BJ (cell line): ENCODE data around the gene IQCE. TPM values are rescaled to one million over a fixed set of nuclear protein-coding genes. Genes with fewer than 3 reads are reported as not detected.

Experiments used
- CTCF ChIA-PET: fragments of 350-600 bp; formaldehyde crosslinking; extraction: SDS; loops from one replicate; lab custom pipeline; 2021; ENCODE audit warnings: antibody characterized with exemption, inconsistent platforms; lab: Yijun Ruan, JAX
- POLR2A ChIA-PET: fragments of 300-600 bp; sonication (Branson Sonifier 250); formaldehyde crosslinking; extraction: SDS; loops from one replicate; lab custom pipeline; 2021; ENCODE audit warnings: antibody characterized with exemption; lab: Charles Lee
- DNase-seq: peaks from one replicate; pipeline ENCODE4 v3.0.0-alpha.2; 2011; ENCODE audit warnings: low read depth
- H3K27me3 ChIP-seq: 2 replicates; pipeline ENCODE4 v1.6.0; 2011; ENCODE audit warnings: low read length; ENCODE audit not compliant: control insufficient read depth, insufficient read depth
- H3K36me3 ChIP-seq: 2 replicates; pipeline ENCODE4 v1.5.1; 2011; ENCODE audit warnings: low read length; ENCODE audit not compliant: control insufficient read depth, insufficient read depth
- H3K4me3 ChIP-seq: 2 replicates; pipeline ENCODE4 v1.5.1; 2011; ENCODE audit warnings: low read depth, mild to moderate bottlenecking, control low read depth, low read length
- polyA plus RNA-seq: library from polyadenylated mRNA; depleted of rRNA; stranded (reverse); fragments of >200 nt; gene quantifications from 2 replicates; pipeline ENCODE4 v1.2.3, GENCODE V29; 2011
- TF ChIP-seq, protein P1 (sequence below): IDR thresholded peaks from 2 replicates; pipeline ENCODE4 v1.5.1; 2011; ENCODE audit warnings: low read depth, mild to moderate bottlenecking, control low read depth, inconsistent platforms, low read length, moderate library complexity; ENCODE audit not compliant: insufficient read depth

IQCE gene
- polyA plus RNA-seq, 1 experiment: 9.9 TPM

DNA sequence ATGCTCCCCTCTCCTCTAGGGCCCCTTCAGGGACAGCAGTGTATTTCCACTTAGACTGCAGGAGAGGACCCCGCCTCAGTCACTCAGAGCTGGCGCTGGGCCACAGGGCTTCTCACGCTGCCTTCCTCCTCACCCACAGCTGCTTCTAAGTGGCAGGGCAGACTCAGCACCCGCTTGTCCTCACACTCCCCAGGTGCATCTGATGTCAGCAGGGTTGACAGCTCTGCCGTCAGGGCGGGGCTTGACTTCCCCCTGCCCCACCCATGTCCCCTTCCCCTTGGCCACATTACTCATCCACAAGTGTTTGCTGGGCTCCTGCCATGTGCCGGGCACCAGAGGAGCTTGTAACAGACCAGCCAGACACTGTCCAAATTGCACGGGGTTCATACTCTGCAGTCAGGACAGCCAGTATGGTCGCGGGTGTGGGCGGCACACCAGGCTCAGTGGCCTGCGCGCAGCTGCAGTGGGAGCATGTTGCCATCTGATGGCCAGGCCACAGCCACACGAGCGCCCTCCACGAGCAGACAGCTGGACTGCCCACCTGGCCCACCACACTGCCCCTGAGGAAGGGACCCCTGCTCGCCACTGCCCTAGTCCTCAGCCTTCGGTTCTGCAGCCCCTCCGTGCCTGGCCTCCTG lies 43.7 kb downstream of the IQCE start:
- TF ChIP-seq, protein P1, sequence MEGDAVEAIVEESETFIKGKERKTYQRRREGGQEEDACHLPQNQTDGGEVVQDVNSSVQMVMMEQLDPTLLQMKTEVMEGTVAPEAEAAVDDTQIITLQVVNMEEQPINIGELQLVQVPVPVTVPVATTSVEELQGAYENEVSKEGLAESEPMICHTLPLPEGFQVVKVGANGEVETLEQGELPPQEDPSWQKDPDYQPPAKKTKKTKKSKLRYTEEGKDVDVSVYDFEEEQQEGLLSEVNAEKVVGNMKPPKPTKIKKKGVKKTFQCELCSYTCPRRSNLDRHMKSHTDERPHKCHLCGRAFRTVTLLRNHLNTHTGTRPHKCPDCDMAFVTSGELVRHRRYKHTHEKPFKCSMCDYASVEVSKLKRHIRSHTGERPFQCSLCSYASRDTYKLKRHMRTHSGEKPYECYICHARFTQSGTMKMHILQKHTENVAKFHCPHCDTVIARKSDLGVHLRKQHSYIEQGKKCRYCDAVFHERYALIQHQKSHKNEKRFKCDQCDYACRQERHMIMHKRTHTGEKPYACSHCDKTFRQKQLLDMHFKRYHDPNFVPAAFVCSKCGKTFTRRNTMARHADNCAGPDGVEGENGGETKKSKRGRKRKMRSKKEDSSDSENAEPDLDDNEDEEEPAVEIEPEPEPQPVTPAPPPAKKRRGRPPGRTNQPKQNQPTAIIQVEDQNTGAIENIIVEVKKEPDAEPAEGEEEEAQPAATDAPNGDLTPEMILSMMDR: no peak
- CTCF ChIA-PET: interaction anchor here (0.9 kb wide), 1 partner anchor 78 kb away, joined by 3 read pairs; no protein-coding TSS in a partner anchor

DNA sequence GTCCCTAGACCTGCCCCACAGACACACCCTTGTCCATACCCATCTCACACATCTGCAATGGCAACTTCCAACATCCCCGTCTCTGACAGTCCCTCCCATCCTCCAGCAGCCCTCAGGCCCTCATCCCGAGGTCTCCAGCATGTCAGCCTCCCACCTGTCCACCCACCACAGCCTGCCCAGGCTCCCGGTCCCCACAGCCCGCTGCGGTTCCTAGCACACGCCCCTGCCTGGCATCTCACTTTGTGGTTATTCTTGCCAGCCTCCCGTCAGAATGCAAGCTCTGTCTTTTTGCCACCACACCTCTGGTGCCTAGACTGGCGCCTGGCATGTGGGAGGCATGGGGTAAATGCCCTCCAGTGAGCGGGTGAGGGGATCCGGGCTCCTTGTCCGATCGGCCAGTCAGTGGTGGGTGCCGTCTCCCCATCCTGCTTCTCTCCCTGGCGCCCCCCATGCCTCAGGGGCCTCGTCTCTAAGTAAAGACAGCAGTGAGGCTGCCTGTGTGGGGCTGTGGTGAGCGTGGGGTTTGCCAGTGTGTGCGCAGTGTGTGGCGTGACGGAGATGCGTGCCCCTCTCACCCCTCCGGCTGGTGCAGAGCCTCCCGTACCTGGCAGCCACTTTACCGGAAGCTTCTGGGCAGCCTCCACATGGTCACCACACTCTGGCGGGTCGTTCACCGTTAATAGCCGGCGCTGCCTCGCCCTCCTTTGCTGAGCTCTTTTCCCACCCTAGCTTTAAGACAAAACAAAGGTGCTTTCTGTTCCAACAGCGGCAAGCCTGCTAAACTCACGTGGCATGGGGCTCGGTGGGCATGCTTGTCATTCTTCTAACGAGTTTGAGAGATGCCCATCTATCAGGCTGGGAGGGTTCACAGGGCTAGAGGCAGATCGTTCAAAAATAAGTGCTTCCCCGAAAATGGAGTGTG lies 44.5 kb downstream of the IQCE start:
- ChIA-PET CTCF (no interaction called here), POLR2A (no interaction called here)
- DNase-seq: no peak

More for the DNA sequence above, 43.7 kb downstream of the IQCE start:
- Histone ChIP-seq H3K27me3 (no peaks in the 10 kb centered on the region), H3K4me3 (no peak overlapping the region), H3K36me3 (peaks cover 7% of the 10 kb centered on the region)
- POLR2A ChIA-PET: no interaction called here
- DNase-seq: no peak

DNA sequence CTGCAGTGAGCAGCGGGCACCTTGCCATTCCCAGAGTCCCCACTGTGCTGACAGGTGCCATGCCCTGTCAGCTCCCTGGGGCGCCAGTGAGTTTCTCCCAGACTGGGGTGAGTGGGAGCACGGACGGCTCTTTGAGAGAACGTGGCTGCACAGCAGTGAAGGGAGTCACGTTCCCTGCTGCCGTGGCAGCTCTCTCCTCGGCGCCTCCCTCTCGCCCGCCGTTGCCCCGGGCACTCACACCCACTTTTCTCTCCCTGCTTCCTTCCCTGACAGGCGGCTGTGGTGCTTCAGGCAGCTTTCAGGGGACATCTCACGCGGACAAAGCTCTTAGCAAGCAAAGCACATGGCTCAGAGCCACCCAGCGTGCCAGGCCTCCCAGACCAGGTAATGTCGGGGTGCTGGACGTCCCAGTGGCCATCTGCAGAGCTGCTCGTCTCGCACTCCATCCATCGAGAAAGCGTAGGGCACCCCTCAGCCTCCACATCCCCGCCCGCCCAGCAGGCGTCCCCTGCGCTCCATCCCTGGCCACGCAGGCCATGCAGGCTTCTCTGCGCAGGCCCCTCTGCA lies 45.9 kb downstream of the IQCE start:
- POLR2A ChIA-PET: no interaction called here
- no peak for DNase-seq
- H3K36me3 ChIP-seq: peaks cover 3% of the 10 kb centered on the region
- TF ChIP-seq, protein P1: no peak
- no peaks in the 10 kb centered on the region for H3K27me3 ChIP-seq
- CTCF ChIA-PET: interaction anchor here (0.6 to 1.6 kb wide), 2 partner anchors 19 to 542 kb away, joined by 3 to 4 read pairs; no protein-coding TSS in a partner anchor
- H3K4me3 ChIP-seq: no peak overlapping the region

More for the DNA sequence above, 44.5 kb downstream of the IQCE start:
- Histone ChIP-seq H3K27me3 (no peaks in the 10 kb centered on the region), H3K36me3 (peaks cover 4% of the 10 kb centered on the region), H3K4me3 (no peak overlapping the region)
- TF ChIP-seq, protein P1: no peak

DNA sequence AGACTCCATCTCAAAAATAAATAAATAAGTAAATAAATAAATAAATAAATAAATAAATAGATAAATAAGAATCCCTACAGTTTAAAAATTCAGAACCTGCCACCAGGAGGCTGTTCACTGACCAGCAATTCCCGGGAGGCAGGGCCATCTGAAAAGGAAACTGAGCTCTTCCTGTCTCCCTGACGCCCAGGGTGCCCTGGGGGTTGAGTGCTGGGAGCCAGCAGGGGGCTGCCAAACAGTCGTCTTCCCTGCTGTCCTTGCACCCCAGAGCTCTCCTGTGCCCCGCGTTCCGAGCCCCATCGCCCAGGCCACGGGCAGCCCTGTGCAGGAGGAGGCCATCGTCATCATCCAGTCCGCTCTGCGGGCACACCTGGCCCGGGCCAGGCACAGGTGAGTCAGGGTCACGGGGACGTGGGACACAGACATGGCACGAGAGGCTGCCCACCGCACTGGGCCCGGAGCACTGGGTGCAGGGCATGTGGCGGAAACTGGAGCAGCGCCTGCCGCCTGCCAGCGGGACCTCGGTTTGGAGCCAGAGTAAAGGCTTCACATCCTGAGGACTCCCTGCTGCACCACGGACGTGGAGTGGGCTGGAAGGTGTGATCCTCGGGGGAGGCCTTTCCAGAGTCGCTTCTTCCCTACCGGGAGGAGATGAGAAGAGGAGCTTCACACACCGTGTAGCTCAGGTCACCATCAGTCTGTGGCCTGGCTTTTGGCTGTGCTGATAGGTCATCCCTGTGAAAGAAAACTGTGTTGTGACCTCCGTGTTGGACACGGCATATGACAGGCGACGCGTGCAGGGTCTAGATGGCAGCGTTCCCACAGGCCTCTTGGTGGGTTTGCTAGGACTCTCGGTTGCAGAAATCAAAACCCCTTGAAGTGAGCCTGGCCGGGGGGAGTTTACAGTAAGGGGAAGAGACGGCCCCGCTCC lies 47.1 kb downstream of the IQCE start:
- no peak for DNase-seq
- CTCF ChIA-PET: interaction anchor here (0.9 to 1.6 kb wide), 2 partner anchors 9 to 17 kb away, joined by 3 to 4 read pairs; no protein-coding TSS in a partner anchor
- POLR2A ChIA-PET: no interaction called here
- Histone ChIP-seq H3K27me3 (no peaks in the 10 kb centered on the region), H3K4me3 (no peak overlapping the region), H3K36me3 (peaks cover 4% of the 10 kb centered on the region)
- TF ChIP-seq, protein P1: no peak
